ENCODE measurements around the gene PAM.

Gene PAM

DNA sequence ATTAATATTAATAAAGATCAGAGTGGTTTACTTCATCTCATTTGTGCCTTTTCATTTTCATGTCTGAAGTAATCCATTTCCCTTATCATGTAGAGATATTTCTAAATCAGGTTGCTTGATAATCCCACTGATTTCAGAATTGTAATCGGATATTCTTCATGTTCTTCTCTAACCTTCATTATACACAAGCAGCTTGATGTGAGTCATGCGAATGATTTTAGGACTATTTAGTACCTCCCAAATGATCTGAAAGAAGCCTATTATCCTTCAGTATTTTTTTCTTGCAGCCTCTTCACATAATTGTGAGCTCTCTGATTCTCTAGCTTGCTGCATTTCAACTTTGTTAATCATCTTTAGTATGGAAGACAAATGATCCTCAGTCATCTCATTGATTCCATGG lies 182.8 kb downstream of the PAM start:
- TF ChIP-seq GATA2 (IDR thresholded peaks at IDR 0.05; ENCODE audit: low read depth, low read length) (no peak), GATA3 (IDR thresholded peaks at IDR 0.05; ENCODE audit: low read depth, low read length) (no peak)

DNA sequence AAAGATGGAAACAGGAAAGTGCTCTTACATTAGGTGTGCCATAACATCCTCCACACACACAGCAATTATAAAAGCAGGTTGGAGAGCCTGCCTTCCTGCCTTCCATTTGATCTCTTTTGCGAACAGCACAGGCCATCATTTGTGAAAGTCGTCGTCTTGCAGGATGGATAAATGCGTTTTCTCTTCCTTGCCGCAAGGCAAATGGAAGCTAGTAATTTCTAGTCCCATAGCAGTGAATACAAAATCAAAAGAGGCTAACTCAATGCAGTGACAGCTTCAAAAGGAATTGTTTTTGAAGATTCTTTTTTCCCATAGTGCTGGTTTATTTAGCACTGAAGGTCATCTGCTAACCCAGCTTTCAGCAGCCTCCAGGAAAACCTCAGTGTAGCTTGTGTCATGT lies 186.0 kb downstream of the PAM start:
- TF ChIP-seq GATA2 (IDR thresholded peaks at IDR 0.05; ENCODE audit: low read depth, low read length) (no peak), GATA3 (IDR thresholded peaks at IDR 0.05; ENCODE audit: low read depth, low read length) (no peak)

DNA sequence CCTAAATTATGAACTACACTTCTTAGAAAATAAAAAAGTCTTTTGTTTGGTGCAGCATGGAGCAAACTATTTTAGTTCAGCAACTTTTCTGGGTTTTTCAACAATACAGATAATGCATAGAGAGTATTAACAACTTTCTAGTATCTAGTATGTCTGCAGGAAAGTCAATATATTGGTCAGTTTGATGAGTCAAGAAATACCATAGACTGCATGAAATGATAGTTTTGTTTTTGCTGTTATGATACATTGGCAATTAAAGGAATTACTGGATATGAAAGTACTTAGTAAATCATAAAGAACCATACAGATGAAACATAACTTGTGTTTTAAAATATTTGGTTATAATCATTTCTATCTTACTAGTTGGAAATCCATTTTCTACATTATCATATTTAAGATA lies 191.3 kb downstream of the PAM start:
- no peak for TF ChIP-seq GATA2 (IDR thresholded peaks at IDR 0.05; ENCODE audit: low read depth, low read length)

DNA sequence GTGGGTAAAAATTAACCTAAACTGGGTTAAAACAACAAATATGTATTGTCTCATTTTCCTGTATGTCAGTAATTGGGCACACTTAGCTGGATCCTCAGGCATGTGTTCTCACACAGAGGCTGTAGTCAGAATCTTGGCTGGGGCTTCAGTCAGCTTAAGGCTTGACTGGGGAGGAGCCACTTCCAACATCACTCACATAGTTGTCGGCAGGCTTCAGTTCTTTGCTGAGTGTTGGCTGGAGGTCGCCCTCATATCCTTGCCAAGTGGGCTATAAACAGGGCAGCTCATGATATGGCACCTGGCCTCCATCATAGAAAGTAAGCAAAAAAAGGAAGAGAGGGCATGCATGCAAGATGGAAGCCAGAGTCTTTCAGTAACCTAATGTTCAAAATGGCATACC lies 191.9 kb downstream of the PAM start:
- no peak for TF ChIP-seq GATA2 (IDR thresholded peaks at IDR 0.05; ENCODE audit: low read depth, low read length)

DNA sequence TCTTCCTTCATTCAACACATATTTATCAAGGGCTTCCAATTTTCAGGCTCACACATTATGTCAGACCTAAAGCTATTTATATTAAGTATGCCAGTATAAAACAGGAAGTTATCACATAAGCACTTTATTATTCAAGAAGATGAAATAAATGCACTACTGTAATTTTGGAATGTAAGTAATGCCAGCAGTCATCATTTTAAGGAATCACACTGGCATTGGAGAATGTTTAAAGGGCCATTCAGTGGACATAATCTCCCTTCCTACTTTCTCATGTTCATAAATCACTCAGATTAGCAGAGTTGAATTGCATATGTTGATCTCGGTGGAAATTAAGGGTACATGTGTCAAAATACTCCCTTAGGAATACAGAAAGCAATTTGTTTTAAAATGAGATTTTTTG lies 200.4 kb downstream of the PAM start:
- TF ChIP-seq GATA3 (IDR thresholded peaks at IDR 0.05; ENCODE audit: low read depth, low read length) (no peak), GATA2 (IDR thresholded peaks at IDR 0.05; ENCODE audit: low read depth, low read length) (no peak)

DNA sequence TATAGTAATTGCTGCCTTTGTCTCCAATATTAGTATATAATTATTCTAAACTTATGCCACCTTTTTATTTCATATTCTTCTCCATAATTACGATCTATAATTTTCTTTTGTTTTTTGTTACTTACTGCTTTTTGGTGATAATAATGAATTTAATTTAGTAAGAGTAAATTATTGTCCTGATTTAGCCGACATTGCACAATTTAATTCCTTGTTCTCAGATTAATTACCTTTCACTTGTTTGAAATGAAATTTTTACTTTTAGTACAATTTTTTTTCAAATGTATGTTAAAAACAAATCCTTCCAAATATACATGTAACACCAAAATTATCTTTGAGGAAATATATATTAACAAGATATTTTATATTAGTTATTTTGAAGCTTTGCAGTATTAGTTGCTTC lies 201.5 kb downstream of the PAM start:
- TF ChIP-seq GATA3 (IDR thresholded peaks at IDR 0.05; ENCODE audit: low read depth, low read length) = no peak
- no peak for TF ChIP-seq GATA2 (IDR thresholded peaks at IDR 0.05; ENCODE audit: low read depth, low read length)

DNA sequence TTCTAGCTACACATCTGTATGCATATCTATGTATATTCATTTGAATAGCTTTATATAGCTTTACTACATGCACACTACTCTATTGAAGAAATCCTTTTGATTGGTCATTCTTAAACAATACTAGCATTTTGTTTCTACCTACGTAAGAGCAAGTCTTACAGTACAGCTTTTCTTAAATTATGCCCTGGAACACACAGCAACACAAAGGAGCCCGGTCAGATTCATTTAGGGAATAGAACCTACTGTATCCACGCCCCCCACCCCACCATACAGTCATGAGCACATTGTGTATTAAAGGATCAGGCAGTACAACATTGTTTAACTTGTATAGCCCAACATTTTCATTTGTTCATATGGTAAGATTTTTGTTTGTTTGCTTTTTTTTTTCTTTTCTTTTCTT lies 202.0 kb downstream of the PAM start:
- TF ChIP-seq GATA2 (IDR thresholded peaks at IDR 0.05; ENCODE audit: low read depth, low read length) = no peak
- TF ChIP-seq GATA3 (IDR thresholded peaks at IDR 0.05; ENCODE audit: low read depth, low read length) = no peak

DNA sequence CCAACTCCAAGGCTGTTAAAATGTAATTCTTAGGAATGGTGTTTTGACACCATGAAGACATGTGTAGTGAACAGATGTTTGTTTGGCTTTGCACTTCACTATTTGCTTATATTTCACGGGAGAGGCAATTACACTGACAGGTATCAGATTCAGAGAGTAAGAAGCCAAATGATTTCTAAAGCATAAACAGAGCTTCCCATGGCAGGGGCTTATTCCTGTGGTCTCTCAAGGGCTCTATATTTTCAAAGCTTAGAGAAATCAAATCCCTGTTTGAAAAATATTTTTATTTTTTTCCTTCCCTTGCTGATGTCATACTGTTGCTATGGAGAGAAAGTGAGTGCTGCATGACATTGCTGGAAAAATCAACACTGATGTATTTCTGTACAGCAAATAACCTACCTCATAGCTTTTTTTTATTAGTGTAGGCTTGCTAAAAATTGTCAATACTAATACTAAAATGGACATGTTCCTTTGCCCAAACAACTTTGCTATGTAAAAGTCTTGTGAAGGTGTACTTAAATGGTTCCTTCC lies 203.4 kb downstream of the PAM start:
- TF ChIP-seq GATA3 (IDR thresholded peaks at IDR 0.05; ENCODE audit: low read depth, low read length) = no peak
- TF ChIP-seq GATA2 (IDR thresholded peaks at IDR 0.05; ENCODE audit: low read depth, low read length) = no peak

DNA sequence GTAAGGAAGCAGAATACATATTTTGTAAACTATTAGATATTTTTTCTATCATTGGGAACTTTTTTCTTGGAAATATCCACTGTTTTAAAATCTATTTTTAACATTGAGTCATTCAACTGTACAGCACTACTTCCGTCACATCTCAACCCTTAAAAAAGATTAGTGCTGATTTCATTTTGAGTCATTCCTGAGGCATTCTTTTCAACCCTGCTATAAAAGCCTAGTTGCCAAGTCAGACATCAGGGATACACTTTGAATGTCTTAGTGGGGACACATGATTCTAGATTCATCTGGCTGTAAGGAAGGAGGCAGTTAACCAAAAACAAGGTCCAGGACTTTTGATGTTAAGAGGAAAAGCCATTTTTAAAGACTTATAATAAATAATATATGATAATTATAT lies 203.9 kb downstream of the PAM start:
- TF ChIP-seq GATA2 (IDR thresholded peaks at IDR 0.05; ENCODE audit: low read depth, low read length) (no peak), GATA3 (IDR thresholded peaks at IDR 0.05; ENCODE audit: low read depth, low read length) (no peak)

DNA sequence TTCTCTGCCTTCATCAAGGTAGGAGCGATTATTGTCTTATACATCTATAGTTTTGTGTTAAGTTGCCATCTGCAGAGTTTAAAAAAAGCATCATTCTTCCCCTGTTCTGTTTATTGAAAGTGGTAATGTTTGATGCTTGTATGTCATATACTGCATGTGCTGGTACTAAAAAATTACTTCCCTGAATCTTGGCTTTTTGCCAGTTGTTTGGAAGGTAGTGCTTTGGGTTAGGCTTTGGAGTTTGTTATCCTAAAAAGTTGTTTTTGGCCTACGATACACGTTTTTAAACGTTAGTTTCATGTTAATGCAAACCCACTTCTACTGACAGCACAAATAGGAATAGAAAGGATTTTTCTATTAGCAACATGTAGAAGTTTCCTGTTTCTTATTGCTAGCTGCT lies 206.6 kb downstream of the PAM start:
- no peak for TF ChIP-seq GATA3 (IDR thresholded peaks at IDR 0.05; ENCODE audit: low read depth, low read length)
- no peak for TF ChIP-seq GATA2 (IDR thresholded peaks at IDR 0.05; ENCODE audit: low read depth, low read length)

DNA sequence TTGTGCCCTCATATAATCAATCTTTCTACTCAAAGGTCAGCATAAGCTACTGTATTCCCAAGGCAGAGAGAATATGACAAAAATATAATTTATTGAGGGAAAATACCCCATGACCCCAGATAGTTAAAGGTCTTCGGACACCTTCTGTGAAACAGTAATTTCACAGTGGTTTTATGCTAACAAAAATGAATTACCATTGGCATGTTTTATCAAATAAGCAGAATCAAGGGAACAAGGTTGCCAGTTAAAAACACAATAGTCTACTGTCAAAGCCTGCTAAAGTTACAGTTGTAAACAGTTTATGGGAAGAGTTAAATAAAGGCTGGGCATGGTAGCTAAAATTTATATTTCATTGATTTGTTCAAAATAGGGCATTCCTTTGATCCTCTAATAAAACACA lies 210.5 kb downstream of the PAM start:
- no peak for TF ChIP-seq GATA3 (IDR thresholded peaks at IDR 0.05; ENCODE audit: low read depth, low read length)
- TF ChIP-seq GATA2 (IDR thresholded peaks at IDR 0.05; ENCODE audit: low read depth, low read length) = no peak

DNA sequence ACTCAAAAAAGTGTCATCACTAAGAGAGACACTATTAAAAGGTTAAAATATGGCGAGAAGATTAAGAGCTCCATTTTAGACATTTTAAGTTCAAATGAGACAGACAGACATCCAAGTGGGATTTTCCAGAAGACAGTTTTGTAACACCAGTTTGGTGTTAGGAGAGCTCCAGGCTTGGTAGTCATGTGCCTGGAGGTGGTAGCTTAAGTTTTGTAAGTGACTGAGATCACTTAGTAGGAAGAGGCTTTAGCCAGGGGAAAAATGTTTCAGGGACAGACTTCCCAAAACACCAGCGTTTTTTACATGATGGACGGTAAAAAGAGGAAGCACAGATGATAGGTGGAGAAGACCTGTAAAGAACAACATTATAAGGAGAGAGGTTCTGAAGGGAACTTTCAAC lies 214.5 kb downstream of the PAM start:
- TF ChIP-seq GATA2 (IDR thresholded peaks at IDR 0.05; ENCODE audit: low read depth, low read length) (no peak), GATA3 (IDR thresholded peaks at IDR 0.05; ENCODE audit: low read depth, low read length) (no peak)

DNA sequence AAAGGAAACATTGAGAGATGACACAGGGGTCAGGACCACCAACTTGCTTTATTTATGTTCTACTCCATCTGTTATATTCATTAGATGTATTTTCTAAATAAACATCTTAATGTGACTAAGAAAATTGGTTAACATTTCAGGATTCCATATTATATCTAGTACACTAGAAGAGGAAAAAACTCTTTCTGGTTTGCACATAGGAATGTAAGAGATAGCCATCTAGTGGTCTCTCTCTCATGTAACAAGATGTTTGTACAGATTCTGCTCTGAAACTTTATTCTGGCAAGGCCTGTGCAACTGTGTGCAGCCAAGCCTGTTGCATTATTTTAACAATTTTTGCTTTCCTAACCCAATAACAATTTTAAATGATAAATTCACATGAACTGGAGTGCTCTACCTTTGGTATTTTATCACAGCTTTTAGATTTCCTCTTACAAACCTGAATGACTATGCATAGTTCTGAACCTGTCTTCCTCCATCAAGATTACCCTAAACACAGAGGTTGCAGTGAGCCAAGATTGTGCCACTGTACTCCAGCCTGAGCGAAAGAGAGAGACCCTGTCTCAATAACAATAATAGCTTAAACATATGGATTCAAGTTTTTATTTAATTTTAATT lies 216.7 kb downstream of the PAM start:
- no peak for TF ChIP-seq GATA2 (IDR thresholded peaks at IDR 0.05; ENCODE audit: low read depth, low read length)
- TF ChIP-seq GATA3 (IDR thresholded peaks at IDR 0.05; ENCODE audit: low read depth, low read length) = no peak

DNA sequence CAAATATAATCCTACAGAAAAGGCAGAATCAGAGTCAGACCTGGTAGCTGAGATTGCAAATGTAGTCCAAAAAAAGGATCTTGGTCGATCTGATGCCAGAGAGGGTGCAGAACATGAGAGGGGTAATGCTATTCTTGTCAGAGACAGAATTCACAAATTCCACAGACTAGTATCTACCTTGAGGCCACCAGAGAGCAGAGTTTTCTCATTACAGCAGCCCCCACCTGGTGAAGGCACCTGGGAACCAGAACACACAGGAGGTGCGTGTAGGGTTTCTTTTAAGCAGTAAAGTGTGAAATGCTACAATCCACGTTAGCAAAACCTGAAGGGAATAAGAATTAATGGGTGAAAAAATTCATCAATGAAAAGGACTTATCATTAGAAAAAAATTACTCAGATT lies 219.1 kb downstream of the PAM start:
- no peak for TF ChIP-seq GATA3 (IDR thresholded peaks at IDR 0.05; ENCODE audit: low read depth, low read length)
- no peak for TF ChIP-seq GATA2 (IDR thresholded peaks at IDR 0.05; ENCODE audit: low read depth, low read length)

DNA sequence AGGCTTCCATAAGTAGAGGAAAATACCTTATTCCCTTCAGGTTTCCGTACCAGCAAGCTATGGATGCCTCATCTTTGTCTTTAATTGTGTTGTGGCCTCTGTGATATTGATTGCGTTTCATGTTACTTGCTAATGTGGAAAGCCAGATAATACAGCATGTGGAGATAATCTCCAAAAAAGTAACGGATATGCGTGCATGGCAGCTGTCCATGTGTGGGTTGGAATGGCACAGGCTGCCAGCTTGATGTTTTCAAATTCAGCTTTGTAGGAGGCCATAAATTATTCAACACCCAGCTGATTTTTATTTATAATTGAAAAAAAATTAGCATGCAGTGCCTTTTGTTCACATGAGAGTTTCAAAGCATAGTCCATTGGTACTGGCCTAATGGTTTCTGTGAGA lies 219.9 kb downstream of the PAM start:
- TF ChIP-seq GATA2 (IDR thresholded peaks at IDR 0.05; ENCODE audit: low read depth, low read length) (no peak), GATA3 (IDR thresholded peaks at IDR 0.05; ENCODE audit: low read depth, low read length) (no peak)
